Loucy (cell line): ENCODE data around the gene CYP3A5.

Experiments
- EZH2phosphoT487 ChIP-seq: fragments of 200-600 bp; IDR thresholded peaks from 2 replicates; pipeline ENCODE4 v1.6.1; 2018; ENCODE audit warnings: antibody characterized with exemption, mild to moderate bottlenecking, moderate library complexity, borderline replicate concordance
- TF ChIP-seq, protein P1 (sequence below): fragments of 200-600 bp; sonication (generic); conservative IDR thresholded peaks from 2 replicates; pipeline ENCODE4 v1.5.1; 2014; ENCODE audit warnings: mild to moderate bottlenecking, antibody characterized with exemption, low read length

DNA sequence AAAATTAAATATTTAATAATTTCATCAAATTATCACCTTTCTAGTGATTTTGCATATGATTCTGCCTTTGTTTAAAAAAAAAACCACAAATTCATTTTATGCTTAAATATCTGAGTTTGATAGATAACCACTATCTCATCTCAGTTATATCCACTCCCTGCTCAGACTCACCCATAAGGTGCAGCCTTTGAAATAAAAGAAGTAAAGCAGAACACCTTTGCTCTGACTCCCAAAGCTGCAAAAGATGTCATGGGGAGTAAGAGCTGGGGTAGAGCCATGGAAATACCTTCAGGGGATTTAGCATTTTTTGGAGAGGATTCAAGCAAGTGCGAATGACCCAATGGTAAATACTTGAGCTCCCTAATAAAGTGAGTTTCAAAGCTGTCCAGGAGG lies 15.1 kb upstream of the CYP3A5 start:
- TF ChIP-seq, protein P1, sequence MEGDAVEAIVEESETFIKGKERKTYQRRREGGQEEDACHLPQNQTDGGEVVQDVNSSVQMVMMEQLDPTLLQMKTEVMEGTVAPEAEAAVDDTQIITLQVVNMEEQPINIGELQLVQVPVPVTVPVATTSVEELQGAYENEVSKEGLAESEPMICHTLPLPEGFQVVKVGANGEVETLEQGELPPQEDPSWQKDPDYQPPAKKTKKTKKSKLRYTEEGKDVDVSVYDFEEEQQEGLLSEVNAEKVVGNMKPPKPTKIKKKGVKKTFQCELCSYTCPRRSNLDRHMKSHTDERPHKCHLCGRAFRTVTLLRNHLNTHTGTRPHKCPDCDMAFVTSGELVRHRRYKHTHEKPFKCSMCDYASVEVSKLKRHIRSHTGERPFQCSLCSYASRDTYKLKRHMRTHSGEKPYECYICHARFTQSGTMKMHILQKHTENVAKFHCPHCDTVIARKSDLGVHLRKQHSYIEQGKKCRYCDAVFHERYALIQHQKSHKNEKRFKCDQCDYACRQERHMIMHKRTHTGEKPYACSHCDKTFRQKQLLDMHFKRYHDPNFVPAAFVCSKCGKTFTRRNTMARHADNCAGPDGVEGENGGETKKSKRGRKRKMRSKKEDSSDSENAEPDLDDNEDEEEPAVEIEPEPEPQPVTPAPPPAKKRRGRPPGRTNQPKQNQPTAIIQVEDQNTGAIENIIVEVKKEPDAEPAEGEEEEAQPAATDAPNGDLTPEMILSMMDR: no peak
- TF ChIP-seq EZH2phosphoT487: no peak
